ENCODE measurements around the gene TRMT1.

TRMT1 gene

DNA sequence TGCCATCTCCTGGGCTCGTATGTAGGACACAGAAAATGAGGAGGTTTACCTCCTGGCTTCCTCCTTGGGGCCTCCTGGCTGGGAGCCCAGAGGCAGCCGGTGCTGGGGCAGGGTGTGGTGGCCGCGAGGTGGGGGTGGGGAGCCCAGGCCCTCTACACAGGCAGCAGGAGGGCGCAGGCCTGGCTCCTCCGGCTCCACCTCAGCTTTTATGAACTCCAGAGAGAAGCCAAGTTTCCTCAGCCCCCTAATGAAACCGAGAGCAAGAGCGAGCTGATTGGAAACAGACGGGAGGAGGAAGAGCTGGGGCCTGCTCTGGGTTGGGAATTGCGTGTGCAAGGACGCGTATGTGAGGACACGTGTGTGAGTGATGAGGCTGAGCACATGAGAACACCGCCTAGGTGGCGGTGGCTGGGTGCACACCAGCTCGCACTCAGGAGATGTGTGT, 37.0 kb downstream of the TRMT1 start:
- TF ChIP-seq ZNF384 (IDR thresholded peaks at IDR 0.05) = no peak
- TF ChIP-seq, protein P1, sequence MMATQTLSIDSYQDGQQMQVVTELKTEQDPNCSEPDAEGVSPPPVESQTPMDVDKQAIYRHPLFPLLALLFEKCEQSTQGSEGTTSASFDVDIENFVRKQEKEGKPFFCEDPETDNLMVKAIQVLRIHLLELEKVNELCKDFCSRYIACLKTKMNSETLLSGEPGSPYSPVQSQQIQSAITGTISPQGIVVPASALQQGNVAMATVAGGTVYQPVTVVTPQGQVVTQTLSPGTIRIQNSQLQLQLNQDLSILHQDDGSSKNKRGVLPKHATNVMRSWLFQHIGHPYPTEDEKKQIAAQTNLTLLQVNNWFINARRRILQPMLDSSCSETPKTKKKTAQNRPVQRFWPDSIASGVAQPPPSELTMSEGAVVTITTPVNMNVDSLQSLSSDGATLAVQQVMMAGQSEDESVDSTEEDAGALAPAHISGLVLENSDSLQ (IDR thresholded peaks at IDR 0.05) = no peak
- TF ChIP-seq SUZ12 (IDR thresholded peaks at IDR 0.05) = no peak
- no peak for TF ChIP-seq NFRKB (IDR thresholded peaks at IDR 0.05)
- no peak for TF ChIP-seq FOXK2 (IDR thresholded peaks at IDR 0.05)
- no peak for TF ChIP-seq ARNT (IDR thresholded peaks at IDR 0.05)
- no peak for TF ChIP-seq SP1 (IDR thresholded peaks at IDR 0.05)
- TF ChIP-seq TARDBP (IDR thresholded peaks at IDR 0.05) = no peak
- no peak for TF ChIP-seq LEF1 (IDR thresholded peaks at IDR 0.05; ENCODE audit: borderline replicate concordance)
- CTCF ChIA-PET = interaction anchor here (0.7 to 1.1 kb wide), 2 partner anchors 15 to 96 kb away, joined by 3 to 4 read pairs; no protein-coding TSS in a partner anchor
- POLR2A ChIA-PET = interaction anchor here (1.1 kb wide), 1 partner anchor 18 kb away, joined by 3 read pairs; no protein-coding TSS in a partner anchor
- DNase-seq (ENCODE audit: extremely low spot score) = no peak

DNA sequence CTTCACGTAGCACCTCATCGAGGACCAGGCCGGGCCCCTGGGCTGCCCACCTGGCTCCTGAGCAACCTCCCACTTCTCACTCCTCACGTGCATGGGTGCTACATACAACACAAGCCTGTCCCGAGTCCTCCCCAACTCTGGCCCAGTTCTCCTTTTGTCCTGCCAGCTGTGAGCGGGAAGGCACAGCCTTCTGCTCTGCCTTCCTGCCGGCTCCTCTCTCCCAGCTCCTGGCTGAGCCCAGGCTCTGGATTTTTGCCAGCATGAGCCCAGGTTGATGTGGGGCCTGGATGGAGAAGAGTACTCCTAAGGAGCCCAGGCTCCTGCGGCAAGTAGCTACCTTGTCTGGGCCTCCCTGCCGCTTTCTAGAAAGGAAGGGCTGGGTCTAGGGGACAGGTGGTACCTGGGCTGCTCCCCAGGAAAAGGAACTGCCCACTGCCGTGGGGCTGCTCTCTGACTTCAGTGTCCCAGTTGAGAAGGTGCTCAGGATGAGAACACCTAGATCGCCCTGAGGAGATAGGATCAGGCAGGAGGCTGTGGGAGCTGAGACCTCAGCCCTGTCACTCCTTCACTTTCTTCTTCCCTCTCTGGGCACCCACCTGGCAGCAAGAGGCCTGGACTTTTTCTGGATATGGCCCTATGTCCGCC, 37.5 kb downstream of the TRMT1 start:
- CTCF ChIA-PET = interaction anchor here (0.7 to 1.3 kb wide), 5 partner anchors 11 to 101 kb away, joined by 3 to 4 read pairs (median 3); no protein-coding TSS in a partner anchor
- DNase-seq (ENCODE audit: extremely low spot score) = no peak
- no peak for TF ChIP-seq ELF4 (IDR thresholded peaks at IDR 0.05)
- no peak for TF ChIP-seq NFRKB (IDR thresholded peaks at IDR 0.05)
- no peak for TF ChIP-seq FOXM1 (IDR thresholded peaks at IDR 0.05; ENCODE audit: borderline replicate concordance)
- no peak for TF ChIP-seq CTBP1 (IDR thresholded peaks at IDR 0.05; ENCODE audit: borderline replicate concordance)
- POLR2A ChIA-PET = interaction anchor here (1.1 kb wide), 1 partner anchor 18 kb away, joined by 3 read pairs; no protein-coding TSS in a partner anchor

DNA sequence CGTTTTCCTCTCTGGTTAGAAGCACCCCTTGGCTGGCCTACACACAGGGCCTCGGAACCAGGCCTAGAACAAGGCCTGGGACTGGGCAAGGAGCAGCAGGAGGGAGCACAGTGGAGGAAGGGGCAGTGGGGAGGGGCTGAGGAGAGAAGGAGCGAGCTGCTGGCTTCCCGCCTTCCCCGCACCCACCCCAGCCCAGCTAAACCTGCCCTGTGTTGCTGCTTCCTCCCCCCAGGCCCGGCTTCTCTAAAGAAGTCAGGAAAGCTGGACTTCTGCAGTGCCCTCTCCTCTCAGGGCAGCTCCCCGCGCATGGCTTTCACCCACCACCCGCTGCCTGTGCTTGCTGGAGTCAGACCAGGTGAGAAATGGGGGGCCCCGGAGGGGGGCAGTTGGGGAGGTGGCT, 38.2 kb downstream of the TRMT1 start:
- DNase-seq (ENCODE audit: extremely low spot score) = no peak
- CTCF ChIA-PET = interaction anchor here (0.7 to 1.3 kb wide), 4 partner anchors 10 to 101 kb away, joined by 3 to 4 read pairs (median 3); no protein-coding TSS in a partner anchor
- POLR2A ChIA-PET = no interaction called here
- no peak for TF ChIP-seq LEF1 (IDR thresholded peaks at IDR 0.05; ENCODE audit: borderline replicate concordance)
- no peak for TF ChIP-seq NFRKB (IDR thresholded peaks at IDR 0.05)
- TF ChIP-seq SUZ12 (IDR thresholded peaks at IDR 0.05) = no peak
- no peak for TF ChIP-seq HDGF (IDR thresholded peaks at IDR 0.05; ENCODE audit: borderline replicate concordance)
- TF ChIP-seq ELF4 (IDR thresholded peaks at IDR 0.05) = no peak
- TF ChIP-seq BHLHE40 (IDR thresholded peaks at IDR 0.05; ENCODE audit: borderline replicate concordance) = no peak
- no peak for TF ChIP-seq FOXM1 (IDR thresholded peaks at IDR 0.05; ENCODE audit: borderline replicate concordance)
- TF ChIP-seq TARDBP (IDR thresholded peaks at IDR 0.05) = no peak
- no peak for TF ChIP-seq FOXA1 (IDR thresholded peaks at IDR 0.05)
- TF ChIP-seq L3MBTL2 (conservative IDR thresholded peaks at IDR 0.05) = no peak
- TF ChIP-seq FOXK2 (IDR thresholded peaks at IDR 0.05) = no peak
- TF ChIP-seq SP1 (IDR thresholded peaks at IDR 0.05) = no peak
- no peak for TF ChIP-seq ARNT (IDR thresholded peaks at IDR 0.05)
- TF ChIP-seq CTBP1 (IDR thresholded peaks at IDR 0.05; ENCODE audit: borderline replicate concordance) = no peak
- TF ChIP-seq ZNF384 (IDR thresholded peaks at IDR 0.05) = no peak
- TF ChIP-seq, protein P1 (IDR thresholded peaks at IDR 0.05) = no peak

DNA sequence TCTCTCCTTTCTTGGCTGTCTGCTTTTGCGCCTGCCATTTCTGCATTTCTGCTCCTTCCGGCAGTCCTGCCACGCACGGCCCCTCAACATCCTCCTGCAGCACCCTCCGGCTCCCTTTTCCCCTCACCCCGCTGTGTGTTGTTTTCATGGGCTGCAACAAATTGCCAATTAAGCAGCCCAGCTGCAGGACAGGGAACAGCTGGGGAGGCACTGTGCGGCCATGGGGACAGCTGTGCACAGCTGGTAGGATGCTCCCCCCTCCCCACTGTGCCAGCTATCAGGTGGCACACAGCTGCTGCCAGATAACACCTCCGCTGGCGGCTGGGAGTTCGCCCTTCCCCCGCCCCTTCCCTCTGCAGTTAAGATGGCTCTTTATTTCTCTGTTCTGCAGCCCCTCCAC, 39.3 kb downstream of the TRMT1 start:
- CTCF ChIA-PET = no interaction called here
- no peak for TF ChIP-seq BHLHE40 (IDR thresholded peaks at IDR 0.05; ENCODE audit: borderline replicate concordance)
- POLR2A ChIA-PET = no interaction called here
- no peak for DNase-seq (ENCODE audit: extremely low spot score)

DNA sequence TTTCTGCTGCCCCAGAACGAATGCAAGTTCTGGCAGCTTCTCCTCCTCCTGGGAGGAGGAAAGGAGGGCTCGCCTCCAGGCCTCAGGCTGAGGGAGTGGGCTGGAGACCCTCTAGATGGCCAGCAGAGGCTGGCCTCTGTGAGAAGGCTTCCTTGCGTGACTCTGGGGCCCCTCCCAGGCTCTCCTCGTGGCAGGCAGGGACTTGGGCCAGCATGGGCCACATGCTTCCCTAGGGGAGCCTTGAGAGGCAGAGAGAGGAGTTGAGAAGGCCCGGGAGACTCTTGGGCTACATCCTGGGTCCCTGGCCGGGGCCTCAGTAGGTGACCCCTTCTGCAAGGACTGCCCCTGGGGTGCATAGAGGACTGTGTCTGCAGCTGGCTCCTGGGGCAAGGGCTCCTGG, 39.8 kb downstream of the TRMT1 start:
- CTCF ChIA-PET = no interaction called here
- DNase-seq (ENCODE audit: extremely low spot score) = no peak
- TF ChIP-seq CTBP1 (IDR thresholded peaks at IDR 0.05; ENCODE audit: borderline replicate concordance) (no peak), HDGF (IDR thresholded peaks at IDR 0.05; ENCODE audit: borderline replicate concordance) (no peak), FOXM1 (IDR thresholded peaks at IDR 0.05; ENCODE audit: borderline replicate concordance) (no peak), BHLHE40 (IDR thresholded peaks at IDR 0.05; ENCODE audit: borderline replicate concordance) (no peak), FOXK2 (IDR thresholded peaks at IDR 0.05) (no peak), SUZ12 (IDR thresholded peaks at IDR 0.05) (no peak), FOXA1 (IDR thresholded peaks at IDR 0.05) (no peak), ZNF384 (IDR thresholded peaks at IDR 0.05) (no peak), SP1 (IDR thresholded peaks at IDR 0.05) (no peak), TARDBP (IDR thresholded peaks at IDR 0.05) (no peak), ELF4 (IDR thresholded peaks at IDR 0.05) (no peak), L3MBTL2 (conservative IDR thresholded peaks at IDR 0.05) (no peak), ARNT (IDR thresholded peaks at IDR 0.05) (no peak)
- TF ChIP-seq, protein P1 (IDR thresholded peaks at IDR 0.05) = no peak
- POLR2A ChIA-PET = no interaction called here

DNA sequence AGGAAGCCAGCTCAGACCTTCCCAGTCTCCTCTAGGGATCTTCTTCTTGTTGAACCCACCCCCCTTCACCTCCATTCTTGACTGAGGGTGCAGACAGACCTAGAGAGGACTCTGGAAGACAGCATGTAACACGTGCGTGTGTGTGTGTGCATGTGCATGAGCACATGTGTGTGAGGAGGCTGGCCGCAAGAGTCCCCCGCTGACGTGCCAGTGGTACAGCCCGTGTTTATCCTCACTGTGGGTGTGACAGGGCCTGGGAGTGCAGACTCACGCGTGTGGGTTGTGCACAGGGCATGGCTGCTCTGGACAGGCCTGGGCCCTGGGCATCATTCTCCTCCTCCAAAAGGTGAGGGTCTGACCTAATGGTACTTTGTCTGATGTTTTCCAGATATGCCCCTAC, 40.2 kb downstream of the TRMT1 start:
- CTCF ChIA-PET = no interaction called here

More for the DNA sequence above, 40.2 kb downstream of the TRMT1 start:
- POLR2A ChIA-PET = no interaction called here
- no peak for DNase-seq (ENCODE audit: extremely low spot score)
- no peak for TF ChIP-seq BHLHE40 (IDR thresholded peaks at IDR 0.05; ENCODE audit: borderline replicate concordance)
- TF ChIP-seq HDGF (IDR thresholded peaks at IDR 0.05; ENCODE audit: borderline replicate concordance) = no peak
- no peak for TF ChIP-seq FOXK2 (IDR thresholded peaks at IDR 0.05)
- TF ChIP-seq L3MBTL2 (conservative IDR thresholded peaks at IDR 0.05) = no peak
- no peak for TF ChIP-seq LEF1 (IDR thresholded peaks at IDR 0.05; ENCODE audit: borderline replicate concordance)
- no peak for TF ChIP-seq TARDBP (IDR thresholded peaks at IDR 0.05)
- TF ChIP-seq NFRKB (IDR thresholded peaks at IDR 0.05) = no peak
- no peak for TF ChIP-seq CTBP1 (IDR thresholded peaks at IDR 0.05; ENCODE audit: borderline replicate concordance)
- TF ChIP-seq SUZ12 (IDR thresholded peaks at IDR 0.05) = no peak
- TF ChIP-seq SP1 (IDR thresholded peaks at IDR 0.05) = no peak
- TF ChIP-seq FOXA1 (IDR thresholded peaks at IDR 0.05) = no peak
- TF ChIP-seq, protein P1 (IDR thresholded peaks at IDR 0.05) = no peak
- no peak for TF ChIP-seq FOXM1 (IDR thresholded peaks at IDR 0.05; ENCODE audit: borderline replicate concordance)
